OCI-LY3 (cell line): Measurements from ENCODE around the gene MRTFA.

Source experiments
- CTCF ChIP-seq: fragments of 200-600, 300-600 bp; sonication (generic); IDR thresholded peaks from 2 replicates; pipeline ENCODE4 v1.5.1; 2014; ENCODE audit warnings: antibody characterized with exemption, low read length, low read depth
- EZH2phosphoT487 ChIP-seq: fragments of 200-600 bp; shearing (Covaris generic); IDR thresholded peaks from 2 replicates; pipeline ENCODE4 v1.6.1; 2018; ENCODE audit warnings: antibody characterized with exemption, mixed run types, low read depth

- TF ChIP-seq CTCF = no peak
- no peak for TF ChIP-seq EZH2phosphoT487
These were observed 203.0 kb downstream of the MRTFA start for GRCh38 chr22:40433416-40434090.
